ENCODE measurements around the gene SCLT1. TPM values are rescaled to one million over a fixed set of nuclear protein-coding genes. Genes with fewer than 3 reads are reported as not detected.
A peak's percentile ranks its signal among the peaks of the same experiment; 100 is the strongest.

SCLT1 gene
- total RNA-seq = 10 to 100 TPM in 1 of 2 donors, 1 to 10 TPM in 1; 9.9 to 13.8 TPM

DNA sequence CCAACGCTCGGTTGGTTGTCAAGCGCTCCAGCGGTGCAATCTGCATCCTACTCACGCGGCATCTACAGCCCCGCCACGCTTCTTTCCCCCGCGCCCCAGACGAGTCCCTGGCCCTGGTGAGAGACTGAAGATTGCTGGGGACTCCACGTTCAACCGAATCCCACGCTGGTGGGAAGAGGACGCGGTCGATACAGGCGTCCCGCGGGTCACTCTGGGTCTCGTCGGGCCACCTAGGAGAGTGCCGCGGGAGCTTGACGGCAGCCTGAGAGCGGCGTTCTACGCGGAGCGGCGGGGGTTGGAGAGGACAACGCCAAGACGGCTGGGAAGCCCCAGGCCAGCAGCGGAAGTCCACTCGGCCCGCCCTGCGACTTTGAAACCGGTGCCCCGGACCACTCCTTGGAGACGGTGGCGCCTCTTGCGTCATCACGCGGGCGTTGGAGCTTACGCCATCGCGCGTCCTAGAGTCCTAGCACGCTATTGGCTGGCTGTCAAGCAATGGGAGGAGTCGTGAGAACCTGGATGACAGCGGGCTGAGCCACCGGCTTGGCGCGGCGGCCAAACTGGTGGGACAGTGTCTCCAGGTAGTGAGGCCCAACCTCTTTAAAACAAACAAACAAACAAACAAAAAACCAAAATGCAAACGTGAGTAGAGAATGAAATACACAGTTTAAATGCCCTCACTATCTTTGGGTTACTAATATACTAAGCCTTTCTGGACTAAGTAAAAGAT lies at the start of gene SCLT1:
TSS of gene SCLT1 (minus strand) at position 349 of the 730 bp plus-strand sequence. CDS start 436 bp downstream, outside the sequence.
- WGBS, 2 donors = 0% methylated on average over 17 to 53 of the region's 57 CpGs

DNA sequence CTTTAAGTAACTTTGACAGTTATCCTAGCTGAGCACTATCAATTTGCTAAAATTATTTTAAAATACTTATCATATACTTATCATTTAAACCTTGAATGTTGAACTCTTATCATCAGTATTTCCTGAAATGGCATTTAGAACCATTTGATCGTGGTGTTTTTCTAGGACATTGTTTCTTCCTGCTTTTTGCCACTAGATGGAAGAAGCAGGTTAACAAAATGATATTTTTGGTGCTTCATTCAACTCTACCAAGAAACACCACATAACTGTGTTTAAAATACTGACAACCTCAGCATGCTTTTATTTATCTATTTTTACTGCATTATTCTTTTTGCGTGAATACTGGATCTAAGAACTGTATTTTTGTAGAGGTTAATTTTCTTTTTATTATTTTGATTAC lies 47.2 kb upstream of the SCLT1 start:
- ATAC-seq = no peak
- Histone ChIP-seq H3K4me1 (peaks cover 13% of the 10 kb centered on the region), H3K4me3 (no peak overlapping the region), H3K27me3 (no peaks in the 10 kb centered on the region), H3K36me3 (replicated peaks in 1 of 2; ENCODE audit: insufficient read depth in 1 of 2, low read depth in 2 of 2) (no peaks in the 10 kb centered on the region), H3K9me3 (no peaks in the 10 kb centered on the region), H3K27ac (no peak overlapping the region)
- TF ChIP-seq, protein P1, sequence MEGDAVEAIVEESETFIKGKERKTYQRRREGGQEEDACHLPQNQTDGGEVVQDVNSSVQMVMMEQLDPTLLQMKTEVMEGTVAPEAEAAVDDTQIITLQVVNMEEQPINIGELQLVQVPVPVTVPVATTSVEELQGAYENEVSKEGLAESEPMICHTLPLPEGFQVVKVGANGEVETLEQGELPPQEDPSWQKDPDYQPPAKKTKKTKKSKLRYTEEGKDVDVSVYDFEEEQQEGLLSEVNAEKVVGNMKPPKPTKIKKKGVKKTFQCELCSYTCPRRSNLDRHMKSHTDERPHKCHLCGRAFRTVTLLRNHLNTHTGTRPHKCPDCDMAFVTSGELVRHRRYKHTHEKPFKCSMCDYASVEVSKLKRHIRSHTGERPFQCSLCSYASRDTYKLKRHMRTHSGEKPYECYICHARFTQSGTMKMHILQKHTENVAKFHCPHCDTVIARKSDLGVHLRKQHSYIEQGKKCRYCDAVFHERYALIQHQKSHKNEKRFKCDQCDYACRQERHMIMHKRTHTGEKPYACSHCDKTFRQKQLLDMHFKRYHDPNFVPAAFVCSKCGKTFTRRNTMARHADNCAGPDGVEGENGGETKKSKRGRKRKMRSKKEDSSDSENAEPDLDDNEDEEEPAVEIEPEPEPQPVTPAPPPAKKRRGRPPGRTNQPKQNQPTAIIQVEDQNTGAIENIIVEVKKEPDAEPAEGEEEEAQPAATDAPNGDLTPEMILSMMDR (IDR thresholded peaks at IDR 0.05) = peak in 2 of 7 experiments; percentile 5 to 14
- no peak for TF ChIP-seq POLR2A (IDR thresholded peaks at IDR 0.05)
- 45 to 56% methylated on average over 2 of the region's 2 CpGs for WGBS, 2 donors
- DNase-seq = no peak
- intact Hi-C loops (cut with DNase I) = no loop called here

More for the DNA sequence above, at the start of gene SCLT1:
- ATAC-seq (peak; percentile 98), DNase-seq (peak; percentile 99 to 100 (median 99))
- no peaks in the 10 kb centered on the region for H3K9me3 ChIP-seq
- H3K4me1 ChIP-seq = peaks cover 43% of the 10 kb centered on the region
- H3K27ac ChIP-seq = peak within 1 kb of the TSS; percentile 93 to 98 (median 96)
- H3K4me3 ChIP-seq = peak within 1 kb of the TSS; percentile 59 to 68
- H3K27me3 ChIP-seq = no peaks in the 10 kb centered on the region
- intact Hi-C loops (cut with DNase I) = no loop called here
- TF ChIP-seq POLR2A (IDR thresholded peaks at IDR 0.05) = peak; percentile 79 to 95 (median 95)
- TF ChIP-seq, protein P1 (IDR thresholded peaks at IDR 0.05) = no peak
- no peaks in the 10 kb centered on the region for H3K36me3 ChIP-seq (replicated peaks in 1 of 2; ENCODE audit: insufficient read depth in 1 of 2, low read depth in 2 of 2)

DNA sequence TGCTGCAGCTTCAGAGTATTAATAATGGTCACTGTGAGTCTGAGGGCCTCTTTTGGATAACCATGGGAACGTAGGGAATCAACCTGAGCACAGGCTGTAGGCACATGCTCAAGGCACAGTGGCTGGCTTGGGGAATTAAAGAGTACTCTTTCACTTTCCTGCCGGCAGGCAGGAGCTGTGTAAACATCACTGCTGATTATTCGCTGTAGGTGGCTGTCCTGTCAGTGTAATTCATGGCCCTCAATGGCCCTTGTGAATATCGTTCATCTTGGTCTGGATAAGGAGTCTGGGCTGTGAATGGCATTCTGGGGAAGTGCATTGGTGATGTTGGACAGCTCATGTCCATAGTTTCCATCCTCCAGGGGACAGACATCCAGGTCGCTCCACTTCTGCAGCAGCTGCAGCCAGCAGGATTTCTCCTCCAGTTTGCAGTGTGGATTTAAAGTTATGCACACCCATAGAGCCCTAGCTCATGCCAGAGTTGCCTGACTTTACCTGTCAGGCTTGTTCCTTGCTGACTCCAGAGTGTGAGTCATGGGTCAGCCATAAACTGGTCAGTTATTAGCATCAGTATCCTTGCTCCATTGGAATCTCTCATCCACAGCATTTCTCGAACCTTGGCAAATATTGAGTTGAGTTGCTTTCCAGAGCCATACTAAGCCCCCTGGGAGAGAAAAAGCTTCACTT lies 45.6 kb upstream of the SCLT1 start:
- intact Hi-C loops (cut with DNase I) = no loop called here

DNA sequence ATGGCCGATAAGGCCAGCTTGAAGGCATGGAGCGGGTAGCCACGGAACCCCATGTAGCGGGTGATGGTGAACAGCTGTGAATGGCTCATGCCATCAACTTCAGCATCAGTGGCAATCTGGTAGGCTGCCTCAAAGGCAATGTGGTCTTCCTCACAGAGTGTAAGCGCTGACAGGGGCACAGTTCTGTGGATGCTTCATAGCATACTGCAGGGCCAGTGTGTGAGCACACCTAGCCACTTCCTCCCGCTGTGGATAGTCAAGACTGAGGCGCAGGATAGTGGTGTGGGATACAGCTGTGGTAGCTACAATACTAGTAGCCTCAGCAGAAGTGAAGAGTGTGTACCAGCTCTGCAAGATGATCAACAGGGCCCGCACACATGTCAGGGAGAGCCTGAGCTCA lies 43.1 kb upstream of the SCLT1 start:
- ATAC-seq = no peak
- H3K27me3 ChIP-seq = no peaks in the 10 kb centered on the region
- DNase-seq = no peak
- intact Hi-C loops (cut with DNase I) = no loop called here
- no peak overlapping the region for H3K4me3 ChIP-seq
- TF ChIP-seq POLR2A (IDR thresholded peaks at IDR 0.05) = no peak
- TF ChIP-seq, protein P1 (IDR thresholded peaks at IDR 0.05) = no peak
- 83 to 92% methylated on average over 7 to 8 of the region's 8 CpGs for whole genome bisulfite sequencing, 2 donors
- H3K27ac ChIP-seq = no peak overlapping the region
- H3K9me3 ChIP-seq = no peaks in the 10 kb centered on the region
- H3K4me1 ChIP-seq = peaks cover 13% of the 10 kb centered on the region
- H3K36me3 ChIP-seq (replicated peaks in 1 of 2; ENCODE audit: insufficient read depth in 1 of 2, low read depth in 2 of 2) = no peaks in the 10 kb centered on the region

More for the DNA sequence above, 45.6 kb upstream of the SCLT1 start:
- no peaks in the 10 kb centered on the region for H3K36me3 ChIP-seq (replicated peaks in 1 of 2; ENCODE audit: insufficient read depth in 1 of 2, low read depth in 2 of 2)
- DNase-seq (peak in 1 of 4 donors; percentile 37), ATAC-seq (peak; percentile 21)
- H3K4me3 ChIP-seq = no peak overlapping the region
- H3K4me1 ChIP-seq = peaks cover 13% of the 10 kb centered on the region
- no peaks in the 10 kb centered on the region for H3K9me3 ChIP-seq
- TF ChIP-seq, protein P1 (IDR thresholded peaks at IDR 0.05) = no peak
- TF ChIP-seq POLR2A (IDR thresholded peaks at IDR 0.05) = no peak
- H3K27ac ChIP-seq = no peak overlapping the region
- no peaks in the 10 kb centered on the region for H3K27me3 ChIP-seq
- WGBS, 2 donors = 32 to 50% methylated on average over 4 to 6 of the region's 6 CpGs

Data from body of pancreas (tissue), 4 donors.